ENCODE results near the gene NETO2.

The NETO2 gene

DNA sequence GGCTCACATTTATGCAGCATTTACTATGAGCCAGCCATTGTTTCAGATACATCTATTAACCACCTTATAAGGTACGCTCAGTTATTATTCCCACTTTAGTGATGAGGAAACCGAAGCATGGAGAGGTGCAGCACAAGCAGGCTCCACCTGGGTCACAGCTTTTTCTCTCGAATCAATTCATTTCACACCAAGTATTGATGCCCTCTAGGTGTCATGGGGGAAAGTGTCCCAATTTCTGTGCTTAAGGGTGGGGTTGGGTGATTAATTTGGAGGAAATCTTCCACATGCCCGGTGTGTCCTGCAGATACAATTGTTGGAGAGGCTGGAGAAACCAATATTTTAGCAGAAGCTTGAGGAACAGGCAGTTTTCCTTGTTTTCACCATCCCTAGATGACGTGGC, 107.5 kb downstream of the NETO2 start:
- TF ChIP-seq ZFX (IDR thresholded peaks at IDR 0.05) (no peak), CTCF (conservative IDR thresholded peaks at IDR 0.05) (no peak)
- no peak overlapping the region for H3K27ac ChIP-seq

GRCh38 chr16:47035436-47035835, 108.3 kb downstream of the NETO2 start:
- H3K27ac ChIP-seq, result no peak overlapping the region
- TF ChIP-seq ZFX (IDR thresholded peaks at IDR 0.05) (no peak), CTCF (conservative IDR thresholded peaks at IDR 0.05) (no peak)

DNA sequence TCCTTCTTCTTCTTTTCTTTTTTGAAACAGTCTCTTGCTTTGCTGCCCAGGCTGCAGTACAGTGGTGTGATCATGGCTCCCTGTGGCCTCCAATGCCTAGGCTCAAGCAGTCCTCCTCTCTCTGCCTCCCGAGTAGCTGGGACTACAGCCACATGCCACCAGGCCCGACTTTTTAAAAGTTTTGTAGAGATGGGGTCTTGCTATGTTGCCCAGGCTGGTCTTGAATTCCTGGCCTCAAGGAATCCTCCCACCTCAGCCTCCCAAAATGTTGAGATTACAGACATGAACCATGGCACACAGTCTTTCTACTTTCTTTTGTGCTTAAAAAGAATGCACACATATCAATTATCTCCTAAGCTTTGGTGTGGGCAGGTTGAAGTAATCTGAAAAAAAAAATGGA, 109.3 kb downstream of the NETO2 start:
- H3K27ac ChIP-seq, result no peak overlapping the region
- TF ChIP-seq CTCF (conservative IDR thresholded peaks at IDR 0.05) (no peak), ZFX (IDR thresholded peaks at IDR 0.05) (no peak)

GRCh38 chr16:47033176-47033575, 110.6 kb downstream of the NETO2 start:
- TF ChIP-seq CTCF (conservative IDR thresholded peaks at IDR 0.05), result no peak
- no peak overlapping the region for H3K27ac ChIP-seq

- TF ChIP-seq CTCF (conservative IDR thresholded peaks at IDR 0.05) (no peak), ZFX (IDR thresholded peaks at IDR 0.05) (no peak)
- H3K27ac ChIP-seq, result no peak overlapping the region
These were observed 114.0 kb downstream of the NETO2 start for GRCh38 chr16:47029724-47030123.

DNA sequence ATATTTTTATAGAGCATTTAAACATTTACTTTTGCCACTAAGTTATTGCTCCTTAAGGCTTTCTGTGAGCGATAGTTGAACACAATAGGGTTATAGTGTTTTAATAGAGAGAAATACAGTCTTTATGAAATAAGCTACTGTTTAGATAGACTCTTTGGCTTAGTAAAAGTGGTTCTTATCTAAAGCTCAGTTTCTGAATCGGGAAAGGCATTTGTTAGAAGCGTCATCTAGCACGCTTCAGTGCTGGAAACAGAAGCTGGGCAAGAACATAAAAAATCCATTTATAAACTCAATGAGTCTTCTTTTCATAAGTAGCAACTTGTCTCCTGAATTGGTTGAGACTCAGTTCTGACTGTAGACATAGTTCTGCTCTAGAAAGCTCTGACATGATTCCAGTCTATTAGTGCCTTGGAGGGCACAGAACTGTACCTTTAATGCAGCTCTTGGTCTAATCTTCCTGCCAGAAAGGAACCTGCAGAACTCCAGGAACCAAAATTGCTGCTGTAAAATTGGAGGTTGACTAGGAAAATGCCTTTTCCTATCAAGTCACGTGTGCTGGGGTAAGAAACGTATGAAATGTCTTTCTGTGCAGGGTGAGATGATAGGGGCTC, 114.9 kb downstream of the NETO2 start:
- TF ChIP-seq ZFX (IDR thresholded peaks at IDR 0.05), result no peak
- TF ChIP-seq CTCF (conservative IDR thresholded peaks at IDR 0.05), result no peak
- H3K27ac ChIP-seq, result no peak overlapping the region
